NCI-H510A (cell line): ENCODE data around the gene PPP3CA.

Experiments
- DNase-seq: peaks from one replicate; lab custom pipeline; 2025; lab: John Stamatoyannopoulos, UW

PPP3CA gene

GRCh38 chr4:101331017-101331416, 16.3 kb downstream of the PPP3CA start:
- no peak for DNase-seq

GRCh38 chr4:101329592-101329991, 17.7 kb downstream of the PPP3CA start:
- DNase-seq = no peak

GRCh38 chr4:101328063-101328602, 19.2 kb downstream of the PPP3CA start:
- no peak for DNase-seq

- DNase-seq = no peak
These were observed 20.8 kb downstream of the PPP3CA start for GRCh38 chr4:101326576-101326975.

- DNase-seq = no peak
These were observed 24.6 kb downstream of the PPP3CA start for GRCh38 chr4:101322743-101323142.

GRCh38 chr4:101321481-101322042, 25.8 kb downstream of the PPP3CA start:
- DNase-seq = no peak

GRCh38 chr4:101315786-101316185, 31.5 kb downstream of the PPP3CA start:
- no peak for DNase-seq

- no peak for DNase-seq
These were observed 32.3 kb downstream of the PPP3CA start for GRCh38 chr4:101315041-101315440.

- no peak for DNase-seq
These were observed 37.4 kb downstream of the PPP3CA start for GRCh38 chr4:101309925-101310324.

- DNase-seq = no peak
These were observed 39.4 kb downstream of the PPP3CA start for GRCh38 chr4:101307899-101308298.

GRCh38 chr4:101306764-101307615, 40.3 kb downstream of the PPP3CA start:
- no peak for DNase-seq

GRCh38 chr4:101306225-101306624, 41.1 kb downstream of the PPP3CA start:
- no peak for DNase-seq

GRCh38 chr4:101304916-101305315, 42.4 kb downstream of the PPP3CA start:
- DNase-seq = no peak

GRCh38 chr4:101299899-101300540, 47.3 kb downstream of the PPP3CA start:
- no peak for DNase-seq

GRCh38 chr4:101299021-101299420, 48.3 kb downstream of the PPP3CA start:
- DNase-seq = no peak

- DNase-seq = no peak
These were observed 51.6 kb downstream of the PPP3CA start for GRCh38 chr4:101295691-101296090.

GRCh38 chr4:101294597-101294996, 52.7 kb downstream of the PPP3CA start:
- DNase-seq = no peak

- DNase-seq = no peak
These were observed 54.4 kb downstream of the PPP3CA start for GRCh38 chr4:101292901-101293300.

- no peak for DNase-seq
These were observed 55.1 kb downstream of the PPP3CA start for GRCh38 chr4:101292214-101292613.

- no peak for DNase-seq
These were observed 56.1 kb downstream of the PPP3CA start for GRCh38 chr4:101291198-101291597.

- DNase-seq = no peak
These were observed 56.7 kb downstream of the PPP3CA start for GRCh38 chr4:101290654-101291053.

- no peak for DNase-seq
These were observed 58.0 kb downstream of the PPP3CA start for GRCh38 chr4:101289306-101289705.
